ENCODE results near the gene SPTLC1.
"Not testable (repeated sequence)": the region's sequence is repeated elsewhere in the genome, so short reads cannot be mapped to it uniquely, and the experiment has no call there.

The SPTLC1 gene

DNA sequence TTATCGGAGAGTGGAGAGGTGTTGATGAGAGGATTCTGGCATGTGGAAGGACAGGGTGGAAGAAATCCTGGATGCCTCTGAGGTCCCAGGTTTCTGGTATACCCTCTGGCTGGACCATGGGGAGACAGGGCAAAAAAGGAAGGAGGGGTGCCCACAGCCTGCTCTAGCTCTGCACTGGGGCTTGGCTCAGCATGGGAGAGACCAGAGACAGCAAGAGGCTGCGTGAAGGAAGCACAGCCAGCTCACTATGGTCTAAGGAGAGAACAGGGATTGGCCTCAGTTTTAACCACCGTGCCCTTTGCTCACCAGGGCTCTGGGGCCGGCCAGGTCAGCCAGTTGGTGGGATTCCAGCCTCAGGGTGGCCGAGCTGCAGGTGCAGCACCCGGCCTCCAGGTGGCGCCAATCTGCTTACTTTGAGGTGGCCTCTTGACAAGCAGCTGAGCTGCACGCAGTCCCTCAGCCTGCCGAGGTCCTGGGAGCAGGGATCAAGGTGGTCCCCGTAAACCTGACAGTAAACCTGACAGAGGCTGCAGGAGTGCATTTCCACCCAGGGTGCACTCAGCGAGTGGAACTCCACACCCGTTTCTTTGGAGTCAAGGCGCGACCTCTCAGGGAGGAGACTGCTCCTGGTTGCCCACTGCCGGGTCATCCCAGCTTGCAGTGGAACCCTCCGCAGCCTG is 25.0 kb upstream of the SPTLC1 start:
- DNase-seq, result peak; percentile 74

DNA sequence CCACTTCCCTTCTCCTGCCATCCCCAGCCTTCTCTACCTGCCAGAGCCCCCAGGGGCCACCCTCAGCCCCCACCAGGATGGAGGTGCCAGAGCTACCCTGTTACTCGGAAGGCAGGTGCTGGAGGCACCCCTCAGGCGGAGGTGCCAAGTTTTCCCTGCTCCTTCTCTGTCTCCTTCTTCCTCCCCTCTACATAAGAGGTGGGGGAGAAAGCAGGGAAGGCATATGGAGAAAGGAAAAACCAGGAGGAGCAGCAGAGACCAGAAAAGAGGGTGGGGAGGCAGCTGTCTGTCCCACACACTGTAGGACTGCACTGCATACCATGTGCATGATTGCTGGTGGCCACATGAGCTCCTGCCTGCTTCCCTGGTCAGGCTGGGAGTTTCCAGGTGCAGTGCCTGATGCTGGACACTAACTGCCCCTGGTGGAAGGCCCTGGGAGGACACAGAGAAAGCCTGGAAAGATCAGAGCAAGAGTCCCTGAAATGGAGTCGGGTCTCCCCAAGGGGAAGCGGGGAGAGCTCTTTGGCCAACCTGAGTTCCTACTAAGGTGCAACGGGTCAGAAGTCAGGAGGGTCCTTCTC is 23.8 kb upstream of the SPTLC1 start:
- DNase-seq, result not testable (repeated sequence)

DNA sequence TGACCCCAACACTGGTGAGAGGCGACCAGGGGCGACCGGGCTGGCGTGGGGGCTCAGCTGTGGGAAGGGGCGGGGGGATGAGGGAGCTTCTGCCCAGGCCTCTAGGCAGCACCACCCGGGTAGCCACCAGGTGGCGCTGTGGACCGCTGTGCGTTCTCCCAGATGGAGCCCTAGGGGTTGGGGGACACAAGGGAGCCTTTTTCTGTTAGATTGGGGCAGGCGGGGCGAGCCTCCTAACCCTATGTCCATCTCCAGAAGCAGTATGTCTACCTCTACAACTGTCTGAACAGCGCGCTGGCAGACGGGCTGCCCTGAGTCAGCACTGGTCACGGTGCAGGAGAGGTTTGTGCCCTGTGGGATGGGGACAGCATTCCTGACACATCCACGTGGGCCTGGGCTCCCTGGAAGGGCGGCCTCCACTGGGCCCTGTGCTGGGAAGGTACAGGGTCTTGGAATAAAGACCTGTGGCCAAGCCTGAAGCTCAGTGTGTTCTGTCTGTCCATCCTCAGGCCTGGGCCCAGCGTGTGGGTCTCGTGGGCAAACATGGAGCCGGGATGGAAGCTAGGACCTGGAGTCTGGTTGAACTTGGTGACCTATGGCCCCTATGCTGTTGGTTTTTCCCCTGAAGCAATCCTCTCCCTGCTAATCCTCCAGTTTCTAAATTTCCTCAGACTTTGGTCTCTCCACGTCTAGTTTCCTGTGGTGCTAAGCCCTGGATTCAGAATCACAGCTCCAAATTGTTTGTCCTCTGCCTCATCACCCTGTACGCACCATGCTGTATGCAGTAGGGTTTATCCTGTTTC is 23.1 kb upstream of the SPTLC1 start:
- DNase-seq, result peak; percentile 78

DNA sequence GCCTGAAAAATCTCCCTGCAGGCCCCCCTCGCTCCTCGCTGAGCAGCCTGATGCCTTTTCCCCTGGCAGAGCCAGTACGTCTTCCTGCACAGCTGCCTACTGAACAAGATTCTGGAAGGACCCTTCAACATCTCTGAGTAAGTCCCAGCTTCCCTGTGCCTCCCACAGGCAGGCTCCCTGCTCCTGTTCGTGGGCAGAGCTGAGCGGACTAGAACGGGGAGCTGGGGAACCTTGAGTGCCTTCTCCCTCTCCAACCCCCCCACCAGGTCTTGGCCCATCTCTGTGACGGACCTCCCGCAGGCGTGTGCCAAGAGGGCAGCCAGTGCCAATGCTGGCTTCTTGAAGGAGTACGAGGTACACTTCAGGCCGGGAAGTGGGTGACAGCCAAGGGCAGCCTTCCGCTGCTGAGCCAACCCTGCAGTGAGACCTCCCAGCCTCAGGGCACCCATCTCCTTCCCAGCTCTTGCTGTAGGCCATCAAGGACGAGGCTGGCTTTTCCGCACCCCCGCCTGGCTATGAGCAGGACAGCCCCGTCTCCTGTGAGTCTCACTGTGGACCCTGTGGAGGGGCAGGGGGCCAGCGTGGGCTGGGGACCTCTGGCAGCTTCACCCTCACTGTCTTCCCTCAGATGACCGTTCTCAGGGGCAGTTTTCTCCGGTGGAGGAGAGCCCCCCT is 21.1 kb upstream of the SPTLC1 start:
- no peak for DNase-seq

DNA sequence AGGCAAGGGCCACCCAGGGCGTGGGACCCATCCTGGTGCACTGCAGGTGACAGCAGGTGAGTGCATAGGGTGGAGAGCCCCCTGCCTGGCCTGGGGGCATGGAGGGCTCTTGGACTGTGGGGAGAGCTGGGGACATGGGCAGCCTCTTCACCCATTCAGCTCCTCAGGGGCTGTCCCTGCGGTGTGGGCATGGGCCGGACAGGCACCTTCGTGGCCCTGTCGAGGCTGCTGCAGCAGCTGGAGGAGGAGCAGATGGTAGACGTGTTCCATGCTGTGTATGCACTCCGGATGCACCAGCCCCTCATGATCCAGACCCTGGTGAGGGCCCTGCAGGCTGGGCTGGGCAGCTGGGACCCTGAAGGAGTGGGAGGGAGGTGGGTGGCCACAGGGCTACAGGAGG is 20.4 kb upstream of the SPTLC1 start:
- no peak for DNase-seq

DNA sequence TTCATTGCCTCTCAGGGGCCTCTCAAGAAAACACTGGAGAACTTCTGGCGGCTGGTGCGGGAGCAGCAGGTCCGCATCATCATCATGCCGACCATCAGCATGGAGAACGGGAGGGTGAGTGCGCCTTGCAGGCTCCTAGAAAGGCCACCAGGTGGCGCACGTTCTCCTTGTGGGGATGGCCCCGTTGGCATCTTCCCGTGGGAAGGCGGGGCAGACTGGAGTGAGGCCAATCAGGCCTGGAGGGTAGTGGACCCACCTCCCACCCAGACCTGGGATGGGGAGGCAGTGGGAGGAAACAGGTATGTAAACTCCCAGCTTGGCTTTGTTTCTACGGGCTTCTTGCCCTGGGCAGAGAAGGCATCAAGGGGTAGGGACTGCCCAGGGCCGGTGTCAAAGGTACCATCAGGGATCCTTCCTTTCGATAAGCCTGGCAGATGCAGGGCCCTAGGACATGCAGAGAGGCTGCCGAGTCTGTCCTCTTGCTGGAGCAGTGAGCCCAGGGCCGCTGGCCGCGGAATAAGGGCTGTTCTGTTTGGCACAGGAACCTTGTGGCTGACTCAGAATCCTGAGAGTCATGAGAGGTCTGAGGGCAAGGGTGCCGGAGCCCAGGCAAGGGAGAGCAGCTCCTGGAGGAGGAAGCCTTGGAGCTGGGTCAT is 18.9 kb upstream of the SPTLC1 start:
- peak; percentile 78 for DNase-seq

DNA sequence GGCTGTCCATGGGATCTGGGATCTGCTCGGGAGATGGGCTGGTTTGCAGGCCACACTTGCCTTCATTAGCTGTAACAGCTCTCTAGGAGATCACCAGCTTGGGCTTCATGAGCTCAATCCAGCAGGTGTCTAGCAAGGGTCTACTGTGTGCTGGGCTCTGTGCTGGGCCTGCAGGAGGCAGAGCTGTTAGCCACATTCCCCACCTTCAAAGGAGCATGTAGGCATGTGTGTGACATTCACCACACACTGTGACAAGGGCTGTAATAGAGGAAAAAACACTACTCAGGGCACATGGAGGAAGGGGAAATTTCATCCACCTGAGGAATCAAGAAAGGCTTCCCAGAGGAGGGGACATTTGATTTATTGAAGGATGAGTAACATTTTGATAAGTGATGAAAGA is 17.7 kb upstream of the SPTLC1 start:
- DNase-seq, result not testable (repeated sequence)

DNA sequence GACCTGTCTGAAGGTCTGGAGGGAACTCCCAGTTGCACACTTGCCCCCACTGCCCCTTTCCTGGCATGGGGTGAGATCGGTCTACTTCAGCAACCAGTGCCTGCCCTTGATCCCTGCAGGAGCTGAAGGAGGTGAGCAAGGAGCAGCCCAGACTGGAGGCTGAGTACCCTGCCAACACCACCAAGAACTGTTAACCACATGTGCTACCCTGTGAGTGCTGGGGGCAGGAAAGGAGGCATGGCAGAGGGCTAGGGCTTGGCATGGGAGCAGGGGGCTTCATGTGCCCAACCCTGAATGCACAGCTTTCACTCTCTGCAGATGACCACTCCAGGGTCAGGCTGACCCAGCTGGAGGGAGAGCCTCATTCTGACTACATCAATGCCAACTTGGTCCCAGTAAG is 17.3 kb upstream of the SPTLC1 start:
- no peak for DNase-seq

DNA sequence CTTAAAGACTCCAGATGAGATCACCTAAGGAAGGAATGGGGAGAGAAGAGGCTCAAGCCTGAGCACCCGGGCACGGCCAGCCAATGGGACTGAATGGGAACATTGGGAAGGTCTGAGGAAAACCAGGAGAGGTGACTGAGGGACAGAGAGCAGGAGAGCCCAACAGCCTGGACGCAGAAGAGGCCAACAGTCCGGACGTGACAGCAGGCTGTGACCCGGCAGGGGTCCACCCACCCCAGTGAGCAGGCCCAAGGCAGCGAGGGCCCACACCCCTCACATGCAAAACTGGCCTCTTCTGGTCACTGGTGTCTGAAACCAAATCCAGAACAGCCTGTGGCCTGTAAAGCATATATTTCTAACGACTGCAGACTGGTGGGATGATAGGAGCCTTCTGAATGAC is 7.6 kb upstream of the SPTLC1 start:
- DNase-seq, result no peak

DNA sequence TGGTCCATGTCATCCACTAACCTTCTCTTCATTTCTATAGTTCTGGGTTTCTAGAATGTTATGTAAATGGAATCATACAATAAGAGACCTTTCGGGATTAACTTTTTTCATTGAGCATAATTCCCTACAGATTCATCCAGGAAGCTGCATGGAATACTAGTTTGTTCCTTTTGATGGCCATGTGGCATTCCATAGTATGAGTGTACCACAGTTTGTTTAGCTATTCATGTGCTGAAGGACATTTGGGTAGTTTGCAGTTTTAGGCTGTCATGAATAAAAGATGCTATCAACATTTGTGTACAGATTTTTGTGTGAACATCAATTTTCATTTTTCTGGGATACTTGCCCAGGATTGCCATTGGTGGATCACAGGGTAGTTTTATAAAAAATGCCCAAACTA is 6.8 kb upstream of the SPTLC1 start:
- no peak for DNase-seq

DNA sequence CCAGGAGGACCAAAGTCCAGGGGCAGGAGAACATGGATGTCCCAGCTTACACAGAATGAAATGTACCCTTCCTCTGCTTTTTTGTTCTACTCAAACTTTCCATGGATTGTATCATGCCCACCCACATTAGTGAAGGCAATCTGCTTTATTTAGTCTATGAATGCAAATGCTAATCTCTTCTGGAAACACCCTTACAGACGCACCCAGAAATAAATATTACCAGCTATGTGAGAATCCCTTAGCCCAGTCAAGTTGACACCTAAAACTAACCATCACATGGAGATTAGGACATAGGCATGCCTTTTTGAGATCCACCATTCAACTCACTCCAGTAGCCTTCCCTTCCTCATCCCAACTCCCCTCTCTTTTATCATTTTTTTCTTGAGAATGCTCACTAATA is 6.1 kb upstream of the SPTLC1 start:
- no peak for DNase-seq

DNA sequence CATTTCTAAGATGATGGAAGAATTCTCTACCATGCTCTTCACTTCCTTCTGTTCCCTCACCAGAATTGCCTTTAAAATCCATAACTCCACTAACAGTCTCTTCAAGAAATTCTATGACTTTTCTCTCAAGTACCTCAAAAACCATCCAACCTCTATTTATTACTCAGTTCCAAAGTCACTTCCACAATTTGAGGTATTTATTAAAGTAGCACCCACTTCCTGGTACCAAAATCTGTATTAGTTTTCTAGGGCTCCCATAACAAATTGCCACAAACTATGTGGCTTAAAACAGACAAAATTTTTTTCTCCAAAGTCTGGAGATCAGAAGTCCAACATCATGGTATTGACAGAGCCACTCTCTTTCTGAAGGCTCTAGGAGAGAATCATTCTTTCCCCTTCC is 4.9 kb upstream of the SPTLC1 start:
- no peak for DNase-seq

DNA sequence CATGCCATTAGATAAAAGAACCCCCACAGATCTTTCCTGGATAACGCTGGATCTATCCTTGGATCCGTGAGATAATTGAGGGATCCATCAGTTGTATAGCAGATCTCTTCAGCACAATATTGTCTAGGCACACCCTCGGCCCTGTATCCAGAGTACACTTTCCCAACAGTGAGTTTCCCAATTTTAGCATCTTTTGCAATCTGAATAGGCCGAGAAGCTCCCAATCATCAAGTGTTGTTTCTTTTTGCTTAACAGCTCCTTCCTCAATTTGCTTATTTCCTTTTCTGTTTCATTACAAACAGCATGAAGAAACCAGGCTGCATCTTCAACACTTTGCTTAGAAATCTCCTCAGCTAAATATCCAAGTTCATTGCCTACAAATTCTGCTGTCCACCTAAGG is 4.4 kb upstream of the SPTLC1 start:
- DNase-seq, result no peak

DNA sequence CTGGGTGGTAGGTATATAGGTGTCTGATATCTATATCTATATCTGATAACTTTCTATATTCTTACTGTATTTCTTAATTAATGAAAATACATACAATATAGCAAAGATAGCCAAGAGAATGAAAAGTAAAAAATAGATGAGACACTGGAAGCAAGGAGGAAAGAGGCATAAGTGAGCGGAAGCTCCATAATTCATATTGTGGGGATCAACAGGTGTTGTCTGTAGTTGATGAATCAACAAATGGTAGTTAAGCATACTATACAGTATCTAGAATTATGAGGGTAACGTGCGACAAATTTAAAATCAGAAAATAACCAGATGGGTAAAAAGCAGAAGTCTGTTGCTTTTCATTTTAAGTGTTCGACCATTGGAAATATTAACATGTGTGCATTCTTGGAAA is 7.1 kb downstream of the SPTLC1 start:
- no peak for DNase-seq

DNA sequence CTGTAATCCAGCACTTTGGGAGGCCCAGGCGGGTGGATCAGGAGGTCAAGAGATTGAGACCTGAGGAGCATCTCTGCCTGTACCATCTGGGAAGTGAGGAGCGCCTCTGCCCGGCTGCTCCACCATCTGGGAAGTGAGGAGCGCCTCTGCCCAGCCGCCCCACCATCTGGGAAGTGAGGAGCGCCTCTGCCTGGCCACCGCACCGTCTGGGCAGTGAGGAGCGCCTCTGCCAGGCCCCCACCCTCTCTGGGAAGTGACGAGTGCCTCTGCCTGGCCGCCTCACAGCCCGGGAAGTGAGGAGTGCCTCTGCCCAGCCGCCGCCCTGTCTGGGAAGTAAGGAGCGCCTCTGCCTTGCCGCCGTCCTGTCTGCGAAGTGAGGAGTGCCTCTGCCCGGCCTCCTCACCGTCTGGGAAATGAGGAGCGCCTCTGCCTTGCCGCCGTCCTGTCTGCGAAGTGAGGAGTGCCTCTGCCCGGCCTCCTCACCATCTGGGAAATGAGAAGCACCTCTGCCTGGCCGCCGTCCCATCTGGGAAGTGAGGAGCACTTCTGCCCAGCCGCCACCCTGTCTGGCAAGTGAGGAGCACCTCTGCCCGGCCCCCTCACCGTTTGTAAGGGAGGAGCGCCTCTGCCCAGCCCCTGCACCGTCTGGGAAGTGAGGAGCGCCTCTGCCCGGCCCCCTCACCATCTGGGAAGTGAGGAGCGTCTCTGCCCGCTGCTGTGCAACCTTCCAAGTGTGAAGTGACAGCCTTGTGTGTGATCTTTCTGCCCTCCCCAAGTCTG is 9.6 kb downstream of the SPTLC1 start:
- DNase-seq, result not testable (repeated sequence)

DNA sequence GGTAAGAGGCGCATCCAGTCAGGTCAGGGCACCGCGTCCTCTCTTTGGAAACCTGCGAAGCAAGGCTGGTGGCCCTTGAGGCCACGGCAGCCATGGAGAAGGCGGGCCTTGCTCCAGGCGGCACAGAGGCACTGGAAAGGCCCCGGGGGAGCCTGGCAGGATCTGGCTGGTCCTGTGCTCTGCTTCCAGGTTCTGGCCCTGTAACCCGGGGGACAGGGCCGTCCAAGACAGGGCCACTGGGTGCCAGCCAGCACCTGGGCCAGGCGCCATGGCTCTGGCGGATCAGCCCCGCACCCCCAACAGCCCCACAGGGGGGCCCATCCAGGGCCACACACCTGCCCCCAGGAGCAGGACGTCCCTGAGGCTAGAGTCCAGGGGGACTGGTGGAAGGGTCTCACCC is 11.6 kb downstream of the SPTLC1 start:
- not testable (repeated sequence) for DNase-seq

DNA sequence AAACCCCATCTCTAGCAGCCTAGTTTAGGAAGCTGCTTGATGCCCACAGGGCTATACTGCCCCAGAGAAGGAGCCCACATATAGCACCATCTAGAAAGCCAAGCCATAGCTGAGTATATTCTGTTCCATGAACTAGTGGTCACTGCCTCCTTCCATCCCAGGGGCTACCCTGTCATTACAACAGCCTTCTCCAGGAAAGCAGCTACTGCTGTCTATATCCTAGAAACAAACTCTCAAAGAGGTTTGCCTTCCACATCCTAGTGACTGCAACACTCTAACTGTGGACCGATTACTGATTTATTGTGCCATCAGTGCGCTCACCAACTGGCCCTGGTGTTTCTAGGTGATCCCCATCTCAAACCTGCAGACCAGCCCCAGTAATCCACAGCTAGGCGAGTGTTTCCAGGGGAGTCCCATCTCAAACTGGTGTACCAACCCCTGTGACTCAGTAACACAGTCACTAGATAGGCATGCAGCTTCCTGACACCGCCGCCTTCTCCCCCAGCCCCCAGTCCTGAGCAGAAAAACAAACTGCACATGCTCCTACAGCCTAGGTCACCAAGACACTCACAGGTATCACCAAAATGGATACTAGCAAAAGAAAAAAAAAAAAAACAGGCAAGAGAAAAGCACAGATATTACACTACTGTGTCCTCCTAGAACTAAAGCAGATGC is 14.8 kb downstream of the SPTLC1 start:
- DNase-seq, result no peak

DNA sequence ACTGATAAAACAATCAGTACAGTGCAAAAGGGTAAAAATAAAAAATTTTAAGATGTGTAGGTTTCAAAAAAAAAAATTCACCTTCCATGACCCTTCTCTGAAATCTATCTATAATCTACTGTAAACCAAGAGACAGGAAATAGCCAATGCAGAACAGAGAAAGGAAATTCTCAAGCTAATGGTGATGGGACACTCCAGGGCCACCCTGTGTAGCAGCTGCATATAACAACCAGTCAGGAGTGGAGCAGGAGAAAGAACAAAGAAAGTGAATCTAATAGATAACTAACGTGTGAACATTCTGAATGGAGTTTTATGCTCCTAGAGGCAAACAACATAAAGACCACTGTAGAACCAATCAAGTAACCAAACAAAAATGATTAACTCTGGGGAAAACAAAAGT is 16.6 kb downstream of the SPTLC1 start:
- DNase-seq, result no peak

DNA sequence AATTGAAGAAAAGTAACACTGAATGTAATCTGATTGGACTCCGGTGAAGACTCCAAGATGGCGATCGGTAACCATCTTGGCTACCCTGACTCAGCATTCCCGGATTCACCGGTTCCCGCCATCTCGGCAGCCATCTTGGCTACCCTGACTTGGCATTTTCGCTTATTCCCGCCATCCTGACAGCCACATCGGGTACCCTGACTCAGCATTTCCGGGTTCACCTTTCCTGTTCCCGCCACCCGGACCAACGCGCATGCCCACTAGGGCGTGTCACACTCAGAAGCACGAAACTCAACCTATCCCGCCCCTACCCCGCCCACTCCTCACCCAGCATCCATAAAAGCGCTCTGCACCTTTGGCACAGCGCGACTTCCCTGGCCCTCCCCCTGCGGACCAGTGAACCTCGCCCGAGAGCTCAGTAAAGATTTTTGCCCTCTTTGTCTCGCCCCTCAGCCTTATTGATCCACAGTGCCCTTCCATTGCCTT is 17.2 kb downstream of the SPTLC1 start:
- peak; percentile 61 for DNase-seq

DNA sequence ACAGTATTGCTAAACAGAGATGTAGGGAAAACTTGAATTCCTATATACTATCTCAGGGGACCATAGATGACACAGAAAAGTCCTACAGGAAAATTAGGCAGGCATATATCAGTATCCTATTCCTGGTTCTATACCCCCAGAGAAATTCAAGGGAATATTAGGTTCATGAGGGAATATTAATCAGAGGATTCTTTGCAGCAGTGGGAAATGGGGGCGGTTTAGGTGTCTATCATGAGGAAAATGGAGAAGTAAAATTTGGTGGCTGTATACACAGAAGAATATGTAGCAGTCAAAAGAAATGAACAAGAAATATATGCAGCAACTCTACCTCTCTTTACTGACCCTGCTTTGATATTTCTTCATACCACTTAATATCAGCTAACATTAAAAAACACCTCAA is 20.0 kb downstream of the SPTLC1 start:
- DNase-seq, result no peak

DNA sequence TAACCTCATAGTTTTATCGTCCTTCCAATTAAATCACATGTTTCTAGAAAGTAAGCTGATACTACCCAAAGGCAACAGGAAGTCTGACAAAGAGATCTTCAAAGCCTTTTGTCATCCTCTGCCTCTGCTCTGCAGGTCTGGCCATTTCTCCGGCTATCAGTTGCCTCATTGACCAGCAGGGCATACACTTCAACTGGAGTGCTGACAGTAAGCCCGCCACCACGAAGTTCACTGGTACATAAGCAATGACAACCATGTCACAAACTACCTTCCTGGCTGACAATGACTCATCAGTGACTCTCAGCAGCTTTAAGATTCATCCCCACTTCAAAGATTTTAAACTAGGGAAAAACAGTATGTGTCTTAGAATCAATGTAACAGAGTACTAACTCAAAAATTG is 20.6 kb downstream of the SPTLC1 start:
- peak; percentile 35 for DNase-seq

DNA sequence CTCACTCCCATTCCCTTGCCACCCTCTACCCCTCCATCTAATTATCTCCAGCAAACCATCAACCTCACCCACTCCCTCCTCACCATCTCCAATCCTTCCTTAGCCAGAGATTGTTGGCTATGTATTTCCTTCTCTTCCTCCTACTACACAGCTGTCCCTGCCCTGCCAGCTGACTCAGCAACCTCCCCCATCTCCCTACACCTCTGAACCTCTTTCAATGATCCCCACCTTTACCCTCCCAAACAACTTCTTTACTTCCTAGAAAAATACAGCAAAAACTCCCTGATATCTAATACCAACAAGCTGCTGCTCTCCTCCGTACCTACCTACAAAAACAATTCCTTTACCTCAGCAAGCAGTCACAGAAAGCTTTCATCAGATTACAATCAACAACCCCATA is 37.3 kb downstream of the SPTLC1 start:
- DNase-seq, result no peak
